IMR-90 (cell line): ENCODE measurements around the gene COX10. TPM values are rescaled to one million over a fixed set of nuclear protein-coding genes. Genes with fewer than 3 reads are reported as not detected.

Source experiments
- ATAC-seq: fragments of 200-7000 bp; cut with Tn5 transposase; 2 replicates; pipeline ENCODE4 v1.9.1; 2020; ENCODE audit warnings: low read depth, mild to moderate bottlenecking, moderate library complexity
- BruUV-seq: library from RNA; stranded (reverse); fragments of 400-500 nt; replicated peaks from 2 replicates; lab custom pipeline; 2021; lab: Mats Ljungman, UMichigan
- CTCF ChIA-PET: fragments of 300-600 bp; formaldehyde crosslinking; extraction: SDS; loops from one replicate; lab custom pipeline; 2021; ENCODE audit warnings: antibody characterized with exemption; lab: Yijun Ruan, JAX
- POLR2A ChIA-PET: fragments of 300-600 bp; sonication (Branson Sonifier 250); formaldehyde crosslinking; loops from one replicate; lab custom pipeline; 2022; ENCODE audit warnings: antibody characterized with exemption; ENCODE audit not compliant: unreplicated experiment; lab: Charles Lee
- DNase-seq: peaks from one replicate; pipeline ENCODE4 v3.0.0; 2013
- H2AFZ ChIP-seq: replicated peaks from 2 replicates; pipeline ENCODE3; 2013; ENCODE audit warnings: low read length, mild to moderate bottlenecking; ENCODE audit not compliant: poor library complexity
- H2AK5ac ChIP-seq: 2 replicates; pipeline ENCODE4 v1.6.1; 2013; ENCODE audit warnings: low read depth, low read length, inconsistent platforms
- H2AK9ac ChIP-seq: replicated peaks from 2 replicates; pipeline ENCODE3; 2013; ENCODE audit warnings: mild to moderate bottlenecking, low read depth, low read length, moderate library complexity; ENCODE audit not compliant: poor library complexity
- H2BK120ac ChIP-seq: 2 replicates; pipeline ENCODE4 v1.6.1; 2013; ENCODE audit warnings: low read depth, low read length, inconsistent platforms
- H2BK15ac ChIP-seq: 3 replicates; pipeline ENCODE4 v1.6.1; 2013; ENCODE audit warnings: low read depth, low read length, inconsistent platforms
- H2BK20ac ChIP-seq: 2 replicates; pipeline ENCODE4 v1.6.1; 2013; ENCODE audit warnings: low read depth, mild to moderate bottlenecking, inconsistent platforms, low read length, moderate library complexity
- H2BK5ac ChIP-seq: 2 replicates; pipeline ENCODE4 v1.6.1; 2013; ENCODE audit warnings: mild to moderate bottlenecking, low read depth, low read length, inconsistent platforms; ENCODE audit not compliant: poor library complexity, severe bottlenecking
- H3K14ac ChIP-seq: replicated peaks from 2 replicates; pipeline ENCODE4 v1.6.1; 2013; ENCODE audit warnings: low read depth, low read length, inconsistent platforms
- H3K18ac ChIP-seq: 2 replicates; pipeline ENCODE4 v1.6.1; 2013; ENCODE audit warnings: low read depth, low read length, control low read depth
- H3K23ac ChIP-seq: 2 replicates; pipeline ENCODE4 v1.6.1; 2013; ENCODE audit warnings: low read depth, low read length, inconsistent platforms
- H3K27ac ChIP-seq: 2 replicates; pipeline ENCODE4 v1.5.1; 2013; ENCODE audit warnings: mild to moderate bottlenecking, control low read depth, low read length; ENCODE audit not compliant: insufficient read depth
- H3K27me3 ChIP-seq: 2 replicates; pipeline ENCODE4 v1.6.1; 2013; ENCODE audit warnings: low read length; ENCODE audit not compliant: control insufficient read depth, insufficient read depth
- H3K36me3 ChIP-seq: 2 replicates; pipeline ENCODE4 v1.6.1; 2013; ENCODE audit warnings: low read length, mixed read lengths; ENCODE audit not compliant: control insufficient read depth, insufficient read depth
- H3K4ac ChIP-seq: 2 replicates; pipeline ENCODE4 v1.6.1; 2013; ENCODE audit warnings: low read depth, low read length, inconsistent platforms
- H3K4me1 ChIP-seq: 2 replicates; pipeline ENCODE4 v1.6.1; 2013; ENCODE audit warnings: low read length, mixed read lengths; ENCODE audit not compliant: control insufficient read depth, insufficient read depth
- H3K4me2 ChIP-seq: 2 replicates; pipeline ENCODE4 v1.6.1; 2013; ENCODE audit warnings: low read depth, mild to moderate bottlenecking, control low read depth, low read length, moderate library complexity
- H3K4me3 ChIP-seq: 2 replicates; pipeline ENCODE4 v1.5.1; 2013; ENCODE audit warnings: low read depth, mild to moderate bottlenecking, control low read depth, low read length, moderate library complexity; ENCODE audit not compliant: insufficient read depth
- H3K56ac ChIP-seq: 2 replicates; pipeline ENCODE4 v1.6.1; 2013; ENCODE audit warnings: low read length, inconsistent platforms; ENCODE audit not compliant: insufficient read depth; ENCODE audit errors: extremely low read depth
- H3K79me1 ChIP-seq, 2 experiments: 2 replicates each; pipeline ENCODE4 v1.6.1; 2013; ENCODE audit warnings: low read length in 2 of 2, inconsistent platforms in 1 of 2, low read depth in 1 of 2
- H3K9ac ChIP-seq: 2 replicates; pipeline ENCODE4 v1.6.1; 2013; ENCODE audit warnings: low read depth, low read length, control low read depth
- H3K9me1 ChIP-seq: 2 replicates; pipeline ENCODE4 v1.6.1; 2013; ENCODE audit warnings: low read length, inconsistent platforms; ENCODE audit not compliant: insufficient read depth
- H3K9me3 ChIP-seq: 2 replicates; pipeline ENCODE4 v1.6.1; 2013; ENCODE audit warnings: low read length; ENCODE audit not compliant: control insufficient read depth, insufficient read depth
- H4K20me1 ChIP-seq: 2 replicates; pipeline ENCODE4 v1.6.1; 2013; ENCODE audit warnings: low read length, inconsistent platforms; ENCODE audit not compliant: insufficient read depth
- H4K5ac ChIP-seq: 2 replicates; pipeline ENCODE4 v1.6.1; 2013; ENCODE audit warnings: mild to moderate bottlenecking, low read depth, low read length, control low read depth
- H4K8ac ChIP-seq, 2 experiments: 2 replicates each; pipeline ENCODE4 v1.6.1; 2013; ENCODE audit warnings: low read depth in 2 of 2, low read length in 2 of 2, control low read depth in 1 of 2, inconsistent platforms in 1 of 2
- H4K91ac ChIP-seq: 2 replicates; pipeline ENCODE4 v1.6.1; 2013; ENCODE audit warnings: low read depth, low read length, inconsistent platforms; ENCODE audit not compliant: insufficient read depth
- BHLHE40 ChIP-seq: fragments of 150-350 bp; IDR thresholded peaks from 2 replicates; pipeline ENCODE4 v1.6.1; 2016; ENCODE audit warnings: mild to moderate bottlenecking, low read depth, low read length
- CEBPB ChIP-seq: IDR thresholded peaks from 2 replicates; pipeline ENCODE4 v1.6.1; 2012; ENCODE audit warnings: low read depth, low read length, improper control_type of control experiment
- CHD1 ChIP-seq: IDR thresholded peaks from 2 replicates; pipeline ENCODE4 v1.6.1; 2012; ENCODE audit warnings: low read depth, low read length, improper control_type of control experiment
- ELK1 ChIP-seq: fragments of 150-350 bp; IDR thresholded peaks from 2 replicates; pipeline ENCODE4 v1.6.1; 2016; ENCODE audit warnings: low read depth, mild to moderate bottlenecking, low read length, moderate library complexity, borderline replicate concordance
- FOS ChIP-seq: fragments of 150-350 bp; IDR thresholded peaks from 2 replicates; pipeline ENCODE4 v1.6.1; 2016; ENCODE audit warnings: low read depth, low read length
- POLR2A ChIP-seq: IDR thresholded peaks from 2 replicates; pipeline ENCODE4 v1.6.1; 2012; ENCODE audit warnings: mild to moderate bottlenecking, low read depth, low read length
- RAD21 ChIP-seq: IDR thresholded peaks from 2 replicates; pipeline ENCODE4 v1.6.1; 2012; ENCODE audit warnings: low read length, improper control_type of control experiment
- RFX5 ChIP-seq: IDR thresholded peaks from 2 replicates; pipeline ENCODE4 v1.8.0; 2012; ENCODE audit warnings: low read depth, mild to moderate bottlenecking, low read length, moderate library complexity
- USF2 ChIP-seq: fragments of 150-350 bp; IDR thresholded peaks from 2 replicates; pipeline ENCODE4 v1.6.1; 2017; ENCODE audit warnings: mild to moderate bottlenecking, antibody characterized with exemption, low read length, low read depth
- WGBS, 2 experiments: methylation state at CpG; one replicate each; pipeline versions ENCODE4 v1.1.5 to v1.1.7; 2013; ENCODE audit warnings: missing lambda C conversion rate in 2 of 2; ENCODE audit not compliant: insufficient read length in 1 of 2; ENCODE audit errors: extremely low coverage in 2 of 2; 5-methylcytosine and 5-hydroxymethylcytosine counted together
- dilution Hi-C: fragments of 300-500 bp; cut with HindIII; formaldehyde crosslinking; loops from one replicate; pipeline ENCODE4 v1.14.3; 2018; ENCODE audit warnings: low sequenced_read_pairs; ENCODE audit not compliant: unreplicated experiment
- in situ Hi-C: fragments of 300-500 bp; cut with MboI; formaldehyde crosslinking; loops from 3 replicates; pipeline ENCODE4 v1.14.3; 2019; ENCODE audit warnings: low sequenced_read_pairs, inconsistent platforms, mixed read lengths
- intact Hi-C: fragments of 100-400 bp; cut with micrococcal nuclease; formaldehyde crosslinking; loops from 2 replicates; pipeline ENCODE4 v1.10.0; 2022
- polyA plus RNA-seq, 3 experiments: library from polyadenylated mRNA; depleted of rRNA; stranded (reverse); fragments of >200 nt; gene quantifications; 2 replicates each; pipeline ENCODE4 v1.2.3, GENCODE V29; 2012; ENCODE audit warnings: low replicate concordance in 1 of 3
- total RNA-seq: library from RNA; depleted of rRNA; stranded (reverse); fragments of >200 nt; gene quantifications from 2 replicates; pipeline ENCODE4 v1.2.3, GENCODE V29; 2012

Gene COX10
- total and polyA plus RNA-seq, 2 of the 4 experiments (the other 2 are of a cell fraction) = 15.4 to 16.1 TPM

DNA sequence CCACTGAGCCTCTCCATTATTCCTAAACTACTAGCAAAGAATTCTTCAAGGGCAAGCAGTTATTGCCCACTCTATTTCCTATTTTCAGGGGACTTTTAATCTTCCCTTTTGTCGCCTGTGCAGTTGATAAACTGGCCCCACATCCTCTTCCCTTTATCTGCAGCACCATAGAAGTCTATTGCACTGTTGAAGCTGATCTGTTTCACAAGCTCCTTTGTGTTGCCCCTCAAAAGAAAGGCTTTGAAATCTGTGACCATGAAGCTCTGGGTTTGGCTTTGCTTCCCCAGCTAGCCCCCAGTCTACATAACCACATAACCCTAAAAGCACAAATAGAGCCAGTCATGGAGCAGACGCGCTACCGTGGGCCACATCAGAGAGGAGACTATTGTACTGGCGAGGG lies 130.3 kb downstream of the COX10 start:
- Histone ChIP-seq H3K36me3 (peaks cover 3% of the 10 kb centered on the region; the same call in 1 of the 2 replicates), H4K91ac (no peak overlapping the region), H3K14ac (no peak overlapping the region), H3K4me3 (no peak overlapping the region), H3K9ac (no peak overlapping the region), H3K9me1 (peaks cover 11% of the 10 kb centered on the region), H3K27me3 (no peaks in the 10 kb centered on the region), H2BK20ac (no peak overlapping the region), H2AFZ (no peak overlapping the region), H2BK5ac (no peak overlapping the region), H3K27ac (no peak overlapping the region), H3K56ac (no peak overlapping the region), H2BK120ac (no peak overlapping the region), H3K4me1 (no peaks in the 10 kb centered on the region), H2AK5ac (no peak overlapping the region), H2BK15ac (no peak overlapping the region), H4K20me1 (no peaks in the 10 kb centered on the region), H2AK9ac (no peak overlapping the region), H3K23ac (no peak overlapping the region), H3K4ac (no peak overlapping the region), H4K5ac (no peak overlapping the region), H3K18ac (no peak overlapping the region), H3K9me3 (no peaks in the 10 kb centered on the region), H3K4me2 (no peak overlapping the region), H4K8ac (no peak overlapping the region), H3K79me1 (no peaks in the 10 kb centered on the region)
- CTCF ChIA-PET = interaction anchor here (0.6 kb wide), 1 partner anchor 50 kb away, joined by 4 read pairs; no protein-coding TSS in a partner anchor
- ATAC-seq (no peak), DNase-seq (no peak)
- in situ Hi-C loops = no loop called here
- dilution Hi-C loops = no loop called here
- BruUV-seq = no TSS peak
- TF ChIP-seq ELK1 (no peak), POLR2A (no peak), FOS (no peak), RAD21 (no peak), CHD1 (no peak), CEBPB (no peak), RFX5 (no peak), BHLHE40 (no peak), USF2 (no peak)
- 100% methylated on average over 1 of the region's 5 CpGs; no CpG with 5 or more reads in 1 of the 2 experiments for WGBS, 2 experiments
- POLR2A ChIA-PET = no interaction called here
- intact Hi-C loops = no loop called here
